ENCODE measurements around the gene CCDC9B.

DNA sequence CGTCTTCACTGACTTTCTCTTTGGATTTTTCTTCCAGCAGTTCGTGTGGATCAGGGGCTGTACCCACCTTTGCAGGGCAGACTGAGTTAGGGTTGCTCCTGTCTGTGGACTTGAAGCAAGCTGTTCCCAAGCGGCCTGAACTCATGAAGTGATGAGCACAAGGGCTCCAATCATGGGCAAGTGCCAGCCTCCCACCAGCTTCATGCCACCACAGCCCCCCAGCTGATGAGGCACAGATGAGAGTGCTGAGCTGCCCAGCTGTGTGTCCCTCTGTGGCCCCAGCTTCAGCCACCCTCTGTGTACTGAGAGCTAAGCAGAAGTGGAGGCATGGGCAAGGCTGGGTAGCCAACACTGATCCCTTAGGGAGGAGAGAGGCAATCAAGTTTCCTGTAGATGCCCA is 29.7 kb downstream of the CCDC9B start:
- TF ChIP-seq, protein P1, sequence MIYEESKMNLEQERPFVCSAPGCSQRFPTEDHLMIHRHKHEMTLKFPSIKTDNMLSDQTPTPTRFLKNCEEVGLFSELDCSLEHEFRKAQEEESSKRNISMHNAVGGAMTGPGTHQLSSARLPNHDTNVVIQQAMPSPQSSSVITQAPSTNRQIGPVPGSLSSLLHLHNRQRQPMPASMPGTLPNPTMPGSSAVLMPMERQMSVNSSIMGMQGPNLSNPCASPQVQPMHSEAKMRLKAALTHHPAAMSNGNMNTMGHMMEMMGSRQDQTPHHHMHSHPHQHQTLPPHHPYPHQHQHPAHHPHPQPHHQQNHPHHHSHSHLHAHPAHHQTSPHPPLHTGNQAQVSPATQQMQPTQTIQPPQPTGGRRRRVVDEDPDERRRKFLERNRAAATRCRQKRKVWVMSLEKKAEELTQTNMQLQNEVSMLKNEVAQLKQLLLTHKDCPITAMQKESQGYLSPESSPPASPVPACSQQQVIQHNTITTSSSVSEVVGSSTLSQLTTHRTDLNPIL (CRISPR knock-in tag; IDR thresholded peaks at IDR 0.05; ENCODE audit: low read depth), result no peak
- TF ChIP-seq RARB (CRISPR knock-in tag; IDR thresholded peaks at IDR 0.05), result no peak
- TF ChIP-seq OSR1 (CRISPR knock-in tag; IDR thresholded peaks at IDR 0.05), result no peak
- no peak for TF ChIP-seq ARNTL (CRISPR knock-in tag; IDR thresholded peaks at IDR 0.05; ENCODE audit: borderline replicate concordance, low read depth)
- no peak for TF ChIP-seq GLIS3 (CRISPR knock-in tag; IDR thresholded peaks at IDR 0.05)
- no peak for TF ChIP-seq ZC3H10 (CRISPR knock-in tag; IDR thresholded peaks at IDR 0.05)
- no peak for TF ChIP-seq ZNF70 (CRISPR knock-in tag; IDR thresholded peaks at IDR 0.05)
- TF ChIP-seq, protein P2, sequence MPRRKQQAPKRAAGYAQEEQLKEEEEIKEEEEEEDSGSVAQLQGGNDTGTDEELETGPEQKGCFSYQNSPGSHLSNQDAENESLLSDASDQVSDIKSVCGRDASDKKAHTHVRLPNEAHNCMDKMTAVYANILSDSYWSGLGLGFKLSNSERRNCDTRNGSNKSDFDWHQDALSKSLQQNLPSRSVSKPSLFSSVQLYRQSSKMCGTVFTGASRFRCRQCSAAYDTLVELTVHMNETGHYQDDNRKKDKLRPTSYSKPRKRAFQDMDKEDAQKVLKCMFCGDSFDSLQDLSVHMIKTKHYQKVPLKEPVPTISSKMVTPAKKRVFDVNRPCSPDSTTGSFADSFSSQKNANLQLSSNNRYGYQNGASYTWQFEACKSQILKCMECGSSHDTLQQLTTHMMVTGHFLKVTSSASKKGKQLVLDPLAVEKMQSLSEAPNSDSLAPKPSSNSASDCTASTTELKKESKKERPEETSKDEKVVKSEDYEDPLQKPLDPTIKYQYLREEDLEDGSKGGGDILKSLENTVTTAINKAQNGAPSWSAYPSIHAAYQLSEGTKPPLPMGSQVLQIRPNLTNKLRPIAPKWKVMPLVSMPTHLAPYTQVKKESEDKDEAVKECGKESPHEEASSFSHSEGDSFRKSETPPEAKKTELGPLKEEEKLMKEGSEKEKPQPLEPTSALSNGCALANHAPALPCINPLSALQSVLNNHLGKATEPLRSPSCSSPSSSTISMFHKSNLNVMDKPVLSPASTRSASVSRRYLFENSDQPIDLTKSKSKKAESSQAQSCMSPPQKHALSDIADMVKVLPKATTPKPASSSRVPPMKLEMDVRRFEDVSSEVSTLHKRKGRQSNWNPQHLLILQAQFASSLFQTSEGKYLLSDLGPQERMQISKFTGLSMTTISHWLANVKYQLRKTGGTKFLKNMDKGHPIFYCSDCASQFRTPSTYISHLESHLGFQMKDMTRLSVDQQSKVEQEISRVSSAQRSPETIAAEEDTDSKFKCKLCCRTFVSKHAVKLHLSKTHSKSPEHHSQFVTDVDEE (CRISPR knock-in tag; IDR thresholded peaks at IDR 0.05), result no peak
- no peak for TF ChIP-seq TCF4 (CRISPR knock-in tag; IDR thresholded peaks at IDR 0.05; ENCODE audit: borderline replicate concordance)
- no peak for TF ChIP-seq BACH2 (CRISPR knock-in tag; IDR thresholded peaks at IDR 0.05; ENCODE audit: borderline replicate concordance)
- TF ChIP-seq, protein P3, sequence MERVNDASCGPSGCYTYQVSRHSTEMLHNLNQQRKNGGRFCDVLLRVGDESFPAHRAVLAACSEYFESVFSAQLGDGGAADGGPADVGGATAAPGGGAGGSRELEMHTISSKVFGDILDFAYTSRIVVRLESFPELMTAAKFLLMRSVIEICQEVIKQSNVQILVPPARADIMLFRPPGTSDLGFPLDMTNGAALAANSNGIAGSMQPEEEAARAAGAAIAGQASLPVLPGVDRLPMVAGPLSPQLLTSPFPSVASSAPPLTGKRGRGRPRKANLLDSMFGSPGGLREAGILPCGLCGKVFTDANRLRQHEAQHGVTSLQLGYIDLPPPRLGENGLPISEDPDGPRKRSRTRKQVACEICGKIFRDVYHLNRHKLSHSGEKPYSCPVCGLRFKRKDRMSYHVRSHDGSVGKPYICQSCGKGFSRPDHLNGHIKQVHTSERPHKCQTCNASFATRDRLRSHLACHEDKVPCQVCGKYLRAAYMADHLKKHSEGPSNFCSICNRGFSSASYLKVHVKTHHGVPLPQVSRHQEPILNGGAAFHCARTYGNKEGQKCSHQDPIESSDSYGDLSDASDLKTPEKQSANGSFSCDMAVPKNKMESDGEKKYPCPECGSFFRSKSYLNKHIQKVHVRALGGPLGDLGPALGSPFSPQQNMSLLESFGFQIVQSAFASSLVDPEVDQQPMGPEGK (CRISPR knock-in tag; IDR thresholded peaks at IDR 0.05; ENCODE audit: borderline replicate concordance), result no peak
- TF ChIP-seq PPARA (CRISPR knock-in tag; IDR thresholded peaks at IDR 0.05; ENCODE audit: borderline replicate concordance), result no peak
- TF ChIP-seq, protein P4, sequence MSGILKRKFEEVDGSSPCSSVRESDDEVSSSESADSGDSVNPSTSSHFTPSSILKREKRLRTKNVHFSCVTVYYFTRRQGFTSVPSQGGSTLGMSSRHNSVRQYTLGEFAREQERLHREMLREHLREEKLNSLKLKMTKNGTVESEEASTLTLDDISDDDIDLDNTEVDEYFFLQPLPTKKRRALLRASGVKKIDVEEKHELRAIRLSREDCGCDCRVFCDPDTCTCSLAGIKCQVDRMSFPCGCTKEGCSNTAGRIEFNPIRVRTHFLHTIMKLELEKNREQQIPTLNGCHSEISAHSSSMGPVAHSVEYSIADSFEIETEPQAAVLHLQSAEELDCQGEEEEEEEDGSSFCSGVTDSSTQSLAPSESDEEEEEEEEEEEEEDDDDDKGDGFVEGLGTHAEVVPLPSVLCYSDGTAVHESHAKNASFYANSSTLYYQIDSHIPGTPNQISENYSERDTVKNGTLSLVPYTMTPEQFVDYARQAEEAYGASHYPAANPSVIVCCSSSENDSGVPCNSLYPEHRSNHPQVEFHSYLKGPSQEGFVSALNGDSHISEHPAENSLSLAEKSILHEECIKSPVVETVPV (CRISPR knock-in tag; IDR thresholded peaks at IDR 0.05), result no peak
- TF ChIP-seq ZFP3 (CRISPR knock-in tag; IDR thresholded peaks at IDR 0.05), result no peak

Measured in SK-N-SH treated with all-trans-retinoic acid at 6 μM for 48 hours (cell line).